GM23338 (cell line): ENCODE measurements around the gene GTF3C6. TPM values are rescaled to one million over a fixed set of nuclear protein-coding genes. Genes with fewer than 3 reads are reported as not detected.

Experiments
- ATAC-seq: fragments of 200-7000 bp; cut with Tn5 transposase; 3 replicates; pipeline ENCODE4 v1.9.1; 2020
- DNase-seq: peaks from one replicate; pipeline ENCODE4 v3.0.0-alpha.2; 2015; ENCODE audit warnings: low spot score
- H2AFZ ChIP-seq: fragments of 200-600 bp; sonication (generic); 2 replicates; pipeline ENCODE4 v1.8.0; 2016; ENCODE audit warnings: antibody characterized with exemption, mild to moderate bottlenecking, moderate library complexity
- H3F3A ChIP-seq: fragments of 200-600 bp; sonication (generic); replicated peaks from 2 replicates; pipeline ENCODE4 v1.8.0; 2017; ENCODE audit warnings: antibody characterized with exemption, mixed run types, low read depth
- H3K27ac ChIP-seq: fragments of 200-600 bp; sonication (generic); 2 replicates; pipeline ENCODE4 v1.6.1; 2016; ENCODE audit warnings: low read depth
- H3K27me3 ChIP-seq: fragments of 200-600 bp; sonication (generic); 2 replicates; pipeline ENCODE4 v1.8.0; 2016; ENCODE audit warnings: mild to moderate bottlenecking, mixed run types, moderate library complexity; ENCODE audit not compliant: insufficient read depth
- H3K36me3 ChIP-seq: fragments of 200-600 bp; sonication (generic); 2 replicates; pipeline ENCODE4 v1.8.0; 2016; ENCODE audit warnings: mild to moderate bottlenecking; ENCODE audit not compliant: insufficient read depth
- H3K4me1 ChIP-seq: fragments of 200-600 bp; sonication (generic); 2 replicates; pipeline ENCODE4 v1.8.0; 2016; ENCODE audit warnings: mild to moderate bottlenecking, moderate library complexity; ENCODE audit not compliant: insufficient read depth
- H3K4me2 ChIP-seq: fragments of 200-600 bp; sonication (generic); 2 replicates; pipeline ENCODE4 v1.7.1; 2017; ENCODE audit warnings: mixed run types
- H3K4me3 ChIP-seq: fragments of 200-600 bp; sonication (generic); 2 replicates; pipeline ENCODE4 v1.6.1; 2016; ENCODE audit warnings: mixed run types
- H3K79me2 ChIP-seq: fragments of 200-600 bp; sonication (generic); replicated peaks from 2 replicates; pipeline ENCODE4 v1.8.0; 2017; ENCODE audit warnings: mild to moderate bottlenecking; ENCODE audit not compliant: insufficient read depth
- H3K9me2 ChIP-seq: fragments of 200-600 bp; sonication (generic); 2 replicates; pipeline ENCODE4 v1.8.0; 2017; ENCODE audit not compliant: insufficient read depth
- H4K20me1 ChIP-seq: fragments of 200-600 bp; sonication (generic); replicated peaks from 2 replicates; pipeline ENCODE4 v1.8.0; 2017; ENCODE audit warnings: mild to moderate bottlenecking; ENCODE audit not compliant: insufficient read depth
- H3K27ac Mint-ChIP-seq: 2 replicates; pipeline ENCODE4 v1.8.0; 2020; ENCODE audit warnings: inconsistent platforms, mild to moderate bottlenecking, moderate library complexity, mixed read lengths
- H3K27me3 Mint-ChIP-seq: 3 replicates; pipeline ENCODE4 v1.8.0; 2022; ENCODE audit warnings: low read depth, mild to moderate bottlenecking, moderate library complexity, mixed read lengths, inconsistent platforms; ENCODE audit not compliant: insufficient read depth, poor library complexity
- H3K36me3 Mint-ChIP-seq: 3 replicates; pipeline ENCODE4 v1.8.0; 2021; ENCODE audit warnings: low read depth, mild to moderate bottlenecking, inconsistent platforms, moderate library complexity, mixed read lengths
- H3K4me1 Mint-ChIP-seq: 3 replicates; pipeline ENCODE4 v1.8.0; 2020; ENCODE audit warnings: mild to moderate bottlenecking, inconsistent platforms, mixed read lengths
- H3K4me3 Mint-ChIP-seq: 3 replicates; pipeline ENCODE4 v1.8.0; 2021; ENCODE audit warnings: moderate library complexity, mild to moderate bottlenecking, inconsistent platforms, mixed read lengths
- H3K9me3 Mint-ChIP-seq: 3 replicates; pipeline ENCODE4 v1.8.0; 2020; ENCODE audit warnings: moderate library complexity, mild to moderate bottlenecking, inconsistent platforms, mixed read lengths
- CREB1 ChIP-seq: fragments of 250-450 bp; sonication (Bioruptor Pico); IDR thresholded peaks from 2 replicates; pipeline ENCODE4 v1.5.0; 2020; ENCODE audit warnings: low read depth, mild to moderate bottlenecking, moderate library complexity
- CTCF ChIP-seq, 2 experiments: fragments of 200-600 bp in 1 of 2; sonication (generic) in 1 of 2; conservative IDR thresholded peaks; 2 replicates each; pipeline versions ENCODE4 v1.5.1 to v1.6.1; 2016 to 2017; ENCODE audit warnings: antibody characterized with exemption in 2 of 2, low read depth in 2 of 2, mild to moderate bottlenecking in 2 of 2, moderate library complexity in 1 of 2
- EZH2 ChIP-seq: fragments of 200-600 bp; sonication (generic); IDR thresholded peaks from one replicate; pipeline ENCODE4 v1.8.0; 2017; ENCODE audit warnings: antibody characterized with exemption, mild to moderate bottlenecking, low read depth; ENCODE audit not compliant: unreplicated experiment
- EZH2phosphoT487 ChIP-seq: fragments of 200-600 bp; sonication (generic); IDR thresholded peaks from one replicate; pipeline ENCODE4 v1.8.1; 2018; ENCODE audit warnings: antibody characterized with exemption; ENCODE audit not compliant: unreplicated experiment
- JUNB ChIP-seq: IDR thresholded peaks from one replicate; pipeline ENCODE4 v1.6.1; 2016; ENCODE audit warnings: antibody characterized with exemption; ENCODE audit not compliant: unreplicated experiment
- NANOG ChIP-seq: IDR thresholded peaks from 2 replicates; pipeline ENCODE4 v1.6.1; 2016; ENCODE audit warnings: antibody characterized with exemption, borderline replicate concordance
- POLR2AphosphoS5 ChIP-seq: IDR thresholded peaks from 2 replicates; pipeline ENCODE4 v1.6.1; 2016; ENCODE audit warnings: antibody characterized with exemption, low read depth
- STAT1 ChIP-seq: IDR thresholded peaks from one replicate; pipeline ENCODE4 v1.6.1; 2016; ENCODE audit warnings: antibody characterized with exemption; ENCODE audit not compliant: unreplicated experiment
- ZNF331 ChIP-seq: fragments of 250-450 bp; sonication (Bioruptor Pico); IDR thresholded peaks from 2 replicates; pipeline ENCODE4 v1.5.0; 2020; ENCODE audit warnings: low read depth, mild to moderate bottlenecking, moderate library complexity
- polyA plus RNA-seq: library from polyadenylated mRNA; unstranded; fragments of >200 nt; fragmentation: Nextera tagmentation; extraction: Ambion mirVana; gene quantifications from 2 replicates; pipeline ENCODE4 v1.2.1, GENCODE V29; 2016
- total RNA-seq: library from RNA; depleted of rRNA; stranded (reverse); fragments of >200 nt; shearing (Covaris generic); gene quantifications from 2 replicates; pipeline ENCODE4 v1.2.3, GENCODE V29; 2014
- TF ChIP-seq, protein P1 (sequence below): IDR thresholded peaks from 2 replicates; pipeline ENCODE4 v1.6.1; 2016; ENCODE audit warnings: antibody characterized with exemption

Gene GTF3C6
- total and polyA plus RNA-seq, 2 experiments from 2014 or later = 41.2 to 245 TPM

DNA sequence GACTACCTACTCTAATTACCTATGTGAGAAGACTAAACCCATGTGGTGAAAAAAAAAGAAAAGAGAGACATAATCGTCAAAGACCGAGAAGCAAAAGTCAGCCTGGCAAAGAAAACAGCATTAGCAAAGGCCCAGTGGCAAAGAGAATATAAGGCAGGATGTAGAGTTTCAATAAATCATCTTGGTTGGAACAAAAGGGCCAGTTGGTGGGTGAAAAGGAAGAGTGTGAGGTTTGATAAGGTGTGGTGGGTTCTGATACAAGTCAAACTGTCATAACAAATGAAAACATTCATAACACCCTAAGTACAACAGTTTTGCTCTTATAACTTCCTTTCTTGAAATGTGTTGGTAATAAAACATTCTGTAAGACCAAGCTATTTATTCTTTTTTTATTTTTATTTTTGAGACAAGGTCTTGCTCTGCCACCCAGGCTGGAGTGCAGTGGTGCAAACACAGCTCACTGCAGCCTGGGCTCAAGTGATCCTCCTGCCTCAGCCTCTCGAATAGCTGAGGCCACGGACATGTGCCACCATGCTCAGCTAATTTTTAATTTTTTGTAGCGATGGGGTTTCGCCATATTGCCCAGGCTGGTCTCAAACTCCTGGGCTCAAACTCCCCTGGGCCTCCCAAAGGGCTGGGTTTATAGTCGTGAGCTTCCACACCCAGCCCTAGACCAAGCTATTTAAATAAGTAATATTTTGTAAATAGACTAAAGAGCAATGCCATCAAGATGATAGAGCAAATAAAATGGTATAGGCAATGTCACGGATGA, 18.9 kb upstream of the GTF3C6 start:
- no peaks in the 10 kb centered on the region for H3K9me3 Mint-ChIP-seq
- ATAC-seq (no peak), DNase-seq (no peak)
- no peaks in the 10 kb centered on the region for H3K27me3 ChIP-seq
- H3K27me3 Mint-ChIP-seq = peaks cover 2% of the 10 kb centered on the region
- no peak overlapping the region for H3K4me2 ChIP-seq
- H3K36me3 Mint-ChIP-seq = no peaks in the 10 kb centered on the region
- no peak overlapping the region for H3K27ac ChIP-seq
- no peak overlapping the region for H3K4me3 Mint-ChIP-seq
- H3K4me1 Mint-ChIP-seq = no peaks in the 10 kb centered on the region
- no peaks in the 10 kb centered on the region for H3F3A ChIP-seq
- H3K9me2 ChIP-seq = no peaks in the 10 kb centered on the region
- no peaks in the 10 kb centered on the region for H4K20me1 ChIP-seq
- TF ChIP-seq POLR2AphosphoS5 (no peak), EZH2phosphoT487 (no peak), EZH2 (no peak), STAT1 (no peak)
- H3K4me3 ChIP-seq = no peak overlapping the region
- no peak overlapping the region for H2AFZ ChIP-seq
- no peak overlapping the region for H3K27ac Mint-ChIP-seq
- H3K4me1 ChIP-seq = no peaks in the 10 kb centered on the region
- no peaks in the 10 kb centered on the region for H3K79me2 ChIP-seq
- H3K36me3 ChIP-seq = no peaks in the 10 kb centered on the region

DNA sequence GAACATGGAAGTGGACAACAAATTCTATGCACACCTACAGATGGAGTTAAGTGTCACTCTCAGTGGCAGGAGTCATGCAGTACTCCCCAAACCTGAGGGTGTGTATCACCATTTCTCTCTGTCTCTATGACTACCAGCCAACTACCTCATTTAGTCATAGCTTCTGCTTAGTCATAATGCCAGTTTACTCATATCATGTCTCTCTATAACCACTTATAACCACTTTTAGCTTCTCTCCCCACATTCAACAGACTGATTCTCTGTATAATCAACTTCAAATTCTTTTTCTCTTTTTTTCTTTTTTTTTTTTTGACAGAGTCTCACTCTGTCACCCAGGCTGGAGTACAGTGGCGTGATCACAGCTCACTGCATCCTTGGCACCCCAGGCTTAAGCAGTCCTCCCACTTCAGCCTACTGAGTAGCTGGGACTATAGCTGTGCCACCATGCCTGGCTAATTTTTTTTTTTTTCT, 13.8 kb upstream of the GTF3C6 start:
- Histone ChIP-seq H3K27me3 (no peaks in the 10 kb centered on the region), H3K9me2 (no peaks in the 10 kb centered on the region), H2AFZ (no peak overlapping the region), H3K27ac (no peak overlapping the region), H3K4me3 (no peak overlapping the region), H3K79me2 (no peaks in the 10 kb centered on the region), H3K4me1 (no peaks in the 10 kb centered on the region), H4K20me1 (no peaks in the 10 kb centered on the region), H3K36me3 (no peaks in the 10 kb centered on the region), H3K4me2 (no peak overlapping the region), H3F3A (no peaks in the 10 kb centered on the region)
- Mint-ChIP-seq H3K4me3 (no peak overlapping the region), H3K27me3 (no peaks in the 10 kb centered on the region), H3K4me1 (no peaks in the 10 kb centered on the region), H3K36me3 (no peaks in the 10 kb centered on the region), H3K9me3 (no peaks in the 10 kb centered on the region), H3K27ac (no peak overlapping the region)
- TF ChIP-seq, protein P1, sequence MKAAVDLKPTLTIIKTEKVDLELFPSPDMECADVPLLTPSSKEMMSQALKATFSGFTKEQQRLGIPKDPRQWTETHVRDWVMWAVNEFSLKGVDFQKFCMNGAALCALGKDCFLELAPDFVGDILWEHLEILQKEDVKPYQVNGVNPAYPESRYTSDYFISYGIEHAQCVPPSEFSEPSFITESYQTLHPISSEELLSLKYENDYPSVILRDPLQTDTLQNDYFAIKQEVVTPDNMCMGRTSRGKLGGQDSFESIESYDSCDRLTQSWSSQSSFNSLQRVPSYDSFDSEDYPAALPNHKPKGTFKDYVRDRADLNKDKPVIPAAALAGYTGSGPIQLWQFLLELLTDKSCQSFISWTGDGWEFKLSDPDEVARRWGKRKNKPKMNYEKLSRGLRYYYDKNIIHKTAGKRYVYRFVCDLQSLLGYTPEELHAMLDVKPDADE = no peak
- no peak for TF ChIP-seq POLR2AphosphoS5
- TF ChIP-seq NANOG = no peak
- TF ChIP-seq CREB1 (CRISPR knock-in tag) = no peak
- TF ChIP-seq EZH2 = no peak
- TF ChIP-seq JUNB = no peak
- no peak for TF ChIP-seq CTCF (conservative IDR thresholded peaks at IDR 0.05; ENCODE audit: low read depth in 2 of 2)
- TF ChIP-seq STAT1 = no peak
- no peak for TF ChIP-seq ZNF331 (CRISPR knock-in tag)
- DNase-seq (no peak), ATAC-seq (no peak)
